Stimulated activated naive CD8-positive, alpha-beta T cell treated with anti-CD3 and anti-CD28 coated beads, Interleukin-15, amount 100 ng/mL, for 72 hours (primary cell): Measurements from ENCODE around the gene CDK10.

Experiments used
- ATAC-seq: fragments of 150-1000 bp; cut with Tn5 transposase; 2 replicates; pipeline ENCODE4 v1.10.0; 2021; ENCODE audit warnings: mild to moderate bottlenecking, moderate library complexity
- DNase-seq, 2 donors: peaks; one replicate each; pipeline ENCODE4 v3.0.0; 2021 to 2022
- H3K27ac Mint-ChIP-seq, 2 donors: one replicate each; pipeline ENCODE4 v1.8.0; 2022; ENCODE audit warnings: mild to moderate bottlenecking in 2 of 2, mixed read lengths in 2 of 2, moderate library complexity in 2 of 2
- H3K27me3 Mint-ChIP-seq: one replicate; pipeline ENCODE4 v1.8.0; 2022; ENCODE audit warnings: mixed read lengths
- H3K4me1 Mint-ChIP-seq: one replicate; pipeline ENCODE4 v1.8.0; 2022; ENCODE audit warnings: mild to moderate bottlenecking, mixed read lengths
- H3K4me3 Mint-ChIP-seq, 2 donors: one replicate each; pipeline ENCODE4 v1.8.0; 2022; ENCODE audit warnings: mild to moderate bottlenecking in 2 of 2, mixed read lengths in 2 of 2, moderate library complexity in 1 of 2
- H3K9me3 Mint-ChIP-seq, 2 donors: one replicate each; pipeline ENCODE4 v1.8.0; 2022; ENCODE audit warnings: mixed read lengths in 2 of 2

Gene CDK10

GRCh38 chr16:89686520-89687091 is at the start of gene CDK10:
Gene CDK10, plus strand, starts transcription at chr16:89686689. Its CDS starts 22 bp downstream, at chr16:89686711.
- Mint-ChIP-seq H3K4me3 (peak within 1 kb of the TSS; percentile 97 to 98), H3K27me3 (no peaks in the 10 kb centered on the region), H3K4me1 (peaks cover 33% of the 10 kb centered on the region), H3K9me3 (no peaks in the 10 kb centered on the region), H3K27ac (peak within 1 kb of the TSS; percentile 93)
- ATAC-seq: peak; percentile 92
- peak; percentile 89 to 91 for DNase-seq

DNA sequence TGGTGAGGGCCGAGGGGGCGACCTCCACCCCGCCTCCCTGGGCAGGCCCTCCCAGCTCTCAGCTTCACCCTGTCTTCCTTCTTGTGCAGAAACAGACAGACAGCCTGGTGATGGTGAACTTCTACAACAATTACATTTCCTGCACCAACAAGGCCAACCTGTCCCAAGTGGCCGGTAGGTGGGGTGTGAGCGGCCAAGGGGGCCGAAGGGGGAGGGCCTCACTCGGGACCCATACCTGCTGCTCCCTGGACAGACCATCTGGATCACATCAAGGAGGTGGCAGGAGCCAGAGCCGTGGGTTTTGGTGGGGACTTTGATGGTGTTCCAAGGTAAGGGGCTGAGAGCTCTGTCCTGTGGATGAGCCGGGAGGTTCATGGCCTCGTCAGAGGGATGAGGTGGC is 49.1 kb upstream of the CDK10 start:
- H3K4me3 Mint-ChIP-seq: no peak overlapping the region

DNA sequence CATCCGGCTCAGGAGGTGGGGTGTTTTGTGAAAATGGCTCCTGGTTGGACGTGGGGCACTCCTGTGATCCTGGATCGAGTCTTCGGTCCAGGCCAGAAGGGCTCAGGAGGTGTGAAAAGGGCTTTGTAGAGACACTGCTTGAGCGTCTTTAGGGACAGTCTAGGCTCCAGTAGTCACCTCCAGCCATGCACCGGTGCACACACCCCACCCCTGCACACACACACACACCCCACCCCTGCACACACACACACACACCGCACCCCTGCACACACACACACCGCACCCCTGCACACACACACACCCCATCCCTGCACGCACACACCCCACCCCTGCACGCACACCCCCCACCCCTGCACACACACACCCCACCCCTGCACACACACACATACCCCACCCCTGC is 48.0 kb upstream of the CDK10 start:
- no peak overlapping the region for H3K4me3 Mint-ChIP-seq
- ATAC-seq (no peak), DNase-seq (no peak)
- H3K27ac Mint-ChIP-seq: no peak overlapping the region
- peaks cover 19% of the 10 kb centered on the region for H3K27me3 Mint-ChIP-seq
- H3K4me1 Mint-ChIP-seq: peaks cover 15% of the 10 kb centered on the region
- H3K9me3 Mint-ChIP-seq: no peaks in the 10 kb centered on the region

More for the DNA sequence above, 49.1 kb upstream of the CDK10 start:
- Mint-ChIP-seq H3K9me3 (no peaks in the 10 kb centered on the region), H3K27me3 (peaks cover 19% of the 10 kb centered on the region), H3K27ac (no peak overlapping the region), H3K4me1 (peaks cover 15% of the 10 kb centered on the region)
- no peak for ATAC-seq
- no peak for DNase-seq

- Mint-ChIP-seq H3K27ac (peak overlapping the region in 1 of 2 donors; percentile 76), H3K27me3 (peaks cover 19% of the 10 kb centered on the region), H3K9me3 (no peaks in the 10 kb centered on the region), H3K4me3 (no peak overlapping the region), H3K4me1 (peaks cover 15% of the 10 kb centered on the region)
- ATAC-seq (peak; percentile 50), DNase-seq (no peak)
These were observed 47.1 kb upstream of the CDK10 start for GRCh38 chr16:89639385-89639784.

GRCh38 chr16:89641458-89642119 is 44.9 kb upstream of the CDK10 start:
- Mint-ChIP-seq H3K27ac (peak overlapping the region in 1 of 2 donors; percentile 34), H3K9me3 (no peaks in the 10 kb centered on the region), H3K4me3 (peak overlapping the region in 1 of 2 donors; percentile 79), H3K27me3 (peaks cover 2% of the 10 kb centered on the region), H3K4me1 (peaks cover 15% of the 10 kb centered on the region)
- ATAC-seq (no peak), DNase-seq (no peak)

GRCh38 chr16:89642574-89642973 is 43.9 kb upstream of the CDK10 start:
- no peak overlapping the region for H3K4me3 Mint-ChIP-seq
- ATAC-seq (no peak), DNase-seq (no peak)
- no peaks in the 10 kb centered on the region for H3K27me3 Mint-ChIP-seq
- no peaks in the 10 kb centered on the region for H3K9me3 Mint-ChIP-seq
- no peak overlapping the region for H3K27ac Mint-ChIP-seq
- H3K4me1 Mint-ChIP-seq: peaks cover 15% of the 10 kb centered on the region

GRCh38 chr16:89643769-89644300 is 42.7 kb upstream of the CDK10 start:
- Mint-ChIP-seq H3K4me1 (peaks cover 15% of the 10 kb centered on the region), H3K27me3 (no peaks in the 10 kb centered on the region), H3K9me3 (no peaks in the 10 kb centered on the region), H3K4me3 (no peak overlapping the region), H3K27ac (no peak overlapping the region)
- DNase-seq (no peak), ATAC-seq (no peak)

DNA sequence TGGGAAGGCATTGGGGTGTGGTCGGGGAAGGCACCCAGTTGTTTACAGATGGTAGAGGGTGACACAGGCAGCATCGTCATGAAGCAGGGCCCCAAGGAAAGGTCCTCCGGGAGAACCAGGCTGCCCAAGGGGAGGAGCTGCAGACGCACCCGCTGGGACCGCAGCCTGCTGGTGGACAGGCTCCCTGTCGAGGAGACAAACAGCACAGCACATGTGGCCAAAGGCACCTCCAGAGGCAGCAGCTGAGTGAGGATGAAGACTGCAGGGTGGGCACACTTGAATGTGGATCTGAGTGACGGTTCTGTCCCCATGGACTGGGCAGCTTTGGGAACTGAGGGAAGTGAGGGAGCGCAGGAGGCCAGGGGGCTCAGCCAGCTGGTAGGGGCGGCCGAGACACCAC is 41.4 kb upstream of the CDK10 start:
- no peak for DNase-seq
- peaks cover 15% of the 10 kb centered on the region for H3K4me1 Mint-ChIP-seq

DNA sequence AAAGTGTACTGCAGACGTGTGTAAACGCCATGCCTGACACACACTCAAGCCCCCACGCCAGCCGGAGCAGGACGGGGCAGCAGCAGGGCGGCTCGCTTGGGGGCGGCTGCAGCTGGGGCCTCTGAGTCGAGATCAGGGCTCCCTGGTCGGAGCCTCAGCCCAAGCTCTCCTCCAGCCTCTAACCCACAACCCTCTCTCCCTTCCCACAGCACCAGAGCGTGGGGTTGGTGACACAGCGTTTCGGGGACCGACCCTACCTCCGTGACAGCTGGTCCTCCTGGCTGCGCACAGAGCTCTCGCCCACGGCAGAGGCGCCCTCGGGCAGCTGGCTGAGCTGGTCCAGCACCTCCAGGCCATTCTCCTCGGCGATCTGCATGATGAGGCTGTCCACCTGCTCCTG is 40.2 kb upstream of the CDK10 start:
- no peak overlapping the region for H3K4me3 Mint-ChIP-seq
- H3K4me1 Mint-ChIP-seq: peaks cover 5% of the 10 kb centered on the region
- no peak for DNase-seq

More for the DNA sequence above, 41.4 kb upstream of the CDK10 start:
- H3K9me3 Mint-ChIP-seq: no peaks in the 10 kb centered on the region
- H3K27me3 Mint-ChIP-seq: no peaks in the 10 kb centered on the region
- peak overlapping the region in 1 of 2 donors; percentile 27 for H3K27ac Mint-ChIP-seq
- ATAC-seq: no peak
- H3K4me3 Mint-ChIP-seq: no peak overlapping the region

DNA sequence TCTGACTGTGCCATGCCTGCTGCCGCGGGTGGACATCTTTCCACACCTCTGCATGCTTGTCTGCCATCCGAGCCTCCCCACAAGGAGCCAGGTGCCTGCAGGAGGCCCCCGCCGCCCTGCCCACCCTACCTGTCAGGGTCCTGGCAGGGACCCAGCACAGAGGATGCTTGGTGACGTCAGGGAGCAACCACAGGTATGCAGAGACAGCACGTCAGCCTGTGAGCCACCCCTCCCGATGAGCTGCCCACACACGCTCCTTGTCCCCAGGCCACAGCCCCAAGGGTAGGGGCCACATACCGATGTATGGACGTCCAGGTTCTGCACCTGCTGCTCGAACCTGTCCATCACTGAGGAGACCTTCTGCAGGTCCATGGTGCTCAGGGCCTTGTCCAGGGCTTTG is 39.6 kb upstream of the CDK10 start:
- Mint-ChIP-seq H3K9me3 (no peaks in the 10 kb centered on the region), H3K27me3 (no peaks in the 10 kb centered on the region), H3K4me3 (no peak overlapping the region), H3K27ac (no peak overlapping the region), H3K4me1 (no peaks in the 10 kb centered on the region)
- no peak for ATAC-seq
- no peak for DNase-seq

More for the DNA sequence above, 40.2 kb upstream of the CDK10 start:
- no peak for ATAC-seq
- Mint-ChIP-seq H3K9me3 (no peaks in the 10 kb centered on the region), H3K27ac (no peak overlapping the region), H3K27me3 (no peaks in the 10 kb centered on the region)

DNA sequence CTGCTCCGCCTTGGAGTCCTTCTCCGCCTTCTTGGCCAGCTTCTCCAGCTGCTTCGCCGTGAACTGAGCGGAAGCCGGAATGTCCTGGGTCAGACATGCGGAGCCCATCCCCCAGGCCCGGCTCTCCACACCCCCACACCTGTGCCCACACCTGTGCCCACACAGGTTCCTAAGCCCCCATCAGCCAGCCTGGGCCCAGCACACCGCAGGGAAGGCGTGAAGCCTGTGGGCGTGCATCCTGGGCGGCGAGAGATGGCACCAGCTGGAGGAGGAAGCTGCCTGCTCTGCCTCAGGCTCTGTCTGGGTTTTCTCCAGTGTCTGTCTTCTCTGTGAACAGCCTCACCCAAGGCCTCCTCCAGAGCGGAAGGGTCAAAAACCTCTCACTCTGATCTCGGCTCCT is 34.9 kb upstream of the CDK10 start:
- H3K4me3 Mint-ChIP-seq: no peak overlapping the region
- H3K27ac Mint-ChIP-seq: no peak overlapping the region
- no peak for DNase-seq
- H3K27me3 Mint-ChIP-seq: no peaks in the 10 kb centered on the region
- no peak for ATAC-seq
- H3K9me3 Mint-ChIP-seq: no peaks in the 10 kb centered on the region
- peaks cover 17% of the 10 kb centered on the region for H3K4me1 Mint-ChIP-seq

DNA sequence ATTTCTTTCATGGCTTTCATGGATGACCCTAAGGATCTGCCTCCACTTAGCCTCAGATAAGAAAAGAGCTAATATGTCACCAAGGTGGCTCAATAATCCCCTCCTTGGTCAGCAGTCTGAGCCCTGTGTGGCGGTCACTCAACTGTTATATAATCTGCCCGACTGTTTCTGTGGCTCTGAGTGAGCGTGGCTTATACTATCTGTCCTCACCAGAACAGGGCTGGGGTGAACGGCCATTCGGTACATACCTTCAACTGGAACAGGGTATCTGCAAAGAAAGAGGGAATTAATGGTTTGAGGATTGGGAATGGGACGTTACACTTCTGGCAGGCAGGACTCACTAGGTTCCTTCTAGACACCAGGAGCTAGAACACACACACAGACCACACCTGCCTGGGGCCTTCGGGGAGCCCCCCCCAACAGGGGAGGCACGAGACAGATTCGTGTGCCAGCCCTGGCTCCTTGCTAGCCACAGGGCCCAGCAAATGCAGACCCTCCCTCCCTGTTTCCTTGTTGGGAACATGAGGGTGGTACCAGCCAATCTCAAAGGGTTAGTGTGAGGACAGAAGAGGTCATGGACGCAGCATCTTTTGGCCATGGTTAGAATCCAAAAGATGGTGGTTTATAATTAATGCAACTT is 32.7 kb upstream of the CDK10 start:
- no peak overlapping the region for H3K27ac Mint-ChIP-seq
- H3K4me1 Mint-ChIP-seq: peaks cover 30% of the 10 kb centered on the region
- H3K27me3 Mint-ChIP-seq: no peaks in the 10 kb centered on the region
- DNase-seq: no peak
- H3K9me3 Mint-ChIP-seq: no peaks in the 10 kb centered on the region
- ATAC-seq: no peak
- no peak overlapping the region for H3K4me3 Mint-ChIP-seq

DNA sequence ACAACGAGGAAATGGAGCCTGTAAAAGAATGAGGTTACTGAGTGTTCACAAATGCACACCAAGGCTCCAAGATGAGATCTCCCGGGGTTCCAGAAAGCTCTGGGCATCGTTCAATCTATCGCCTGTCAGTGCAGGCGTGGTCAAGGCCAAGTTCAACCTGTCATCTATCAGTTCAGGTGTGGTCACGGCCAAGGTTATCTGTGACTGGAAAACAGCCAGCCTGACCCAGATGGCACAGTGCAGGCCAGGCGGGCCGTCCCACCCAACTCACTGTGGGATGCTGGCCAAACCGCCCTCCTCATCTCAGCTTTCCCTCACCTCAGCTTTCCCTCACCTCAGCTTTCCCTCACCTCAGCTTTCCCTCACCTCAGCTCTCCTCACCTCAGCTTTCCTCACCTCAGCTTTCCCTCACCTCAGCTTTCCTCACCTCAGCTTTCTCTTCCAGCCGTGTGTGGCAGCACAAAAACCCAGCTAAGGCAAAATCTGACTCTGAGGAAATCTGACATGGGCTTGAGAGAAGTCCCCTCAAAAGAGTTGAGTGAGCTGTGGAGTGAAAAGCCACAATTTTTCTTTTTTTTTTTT is 31.3 kb upstream of the CDK10 start:
- peak overlapping the region in 1 of 2 donors; percentile 59 for H3K27ac Mint-ChIP-seq
- H3K27me3 Mint-ChIP-seq: no peaks in the 10 kb centered on the region
- no peak for ATAC-seq
- no peaks in the 10 kb centered on the region for H3K9me3 Mint-ChIP-seq
- H3K4me3 Mint-ChIP-seq: peak overlapping the region in 1 of 2 donors; percentile 8
- no peak for DNase-seq
- H3K4me1 Mint-ChIP-seq: peaks cover 39% of the 10 kb centered on the region

DNA sequence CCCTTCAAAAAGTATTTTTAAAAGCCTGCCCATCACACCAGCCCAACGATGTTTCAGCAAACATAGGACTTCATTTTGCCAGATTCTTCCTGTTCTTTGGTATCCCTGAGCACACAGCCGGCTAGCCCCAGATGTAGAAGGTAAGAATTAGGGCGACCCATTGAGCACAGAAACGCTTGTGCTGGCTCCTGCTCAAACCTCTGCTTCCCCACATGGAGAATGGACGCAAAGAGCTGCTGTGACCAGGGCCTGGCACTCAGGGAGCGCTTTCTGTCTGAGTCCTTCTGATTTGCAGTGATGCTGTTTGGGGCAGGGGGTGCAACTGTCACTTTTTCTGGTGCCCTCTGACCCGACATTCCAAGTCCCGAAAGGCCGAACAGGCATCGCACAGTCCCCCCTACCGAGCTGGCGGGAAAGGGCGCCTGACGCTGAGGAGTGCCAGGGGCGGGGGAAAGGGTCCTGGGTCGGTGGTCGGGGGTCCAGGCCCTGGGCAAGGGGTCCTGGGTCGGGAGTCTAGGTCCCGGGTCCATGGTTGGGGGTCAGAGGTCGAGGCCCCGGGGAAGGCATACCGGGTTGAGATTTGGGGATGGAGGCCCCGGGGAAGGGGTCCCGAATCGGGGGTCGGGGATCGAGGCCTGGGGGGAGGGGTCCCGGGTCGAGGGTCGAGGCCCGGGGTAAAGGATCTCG is 29.9 kb upstream of the CDK10 start:
- peak overlapping the region; percentile 96 for H3K27ac Mint-ChIP-seq
- H3K4me1 Mint-ChIP-seq: peaks cover 44% of the 10 kb centered on the region
- H3K4me3 Mint-ChIP-seq: peak overlapping the region; percentile 95 to 96
- H3K9me3 Mint-ChIP-seq: no peaks in the 10 kb centered on the region
- DNase-seq (no peak), ATAC-seq (no peak)
- H3K27me3 Mint-ChIP-seq: no peaks in the 10 kb centered on the region

DNA sequence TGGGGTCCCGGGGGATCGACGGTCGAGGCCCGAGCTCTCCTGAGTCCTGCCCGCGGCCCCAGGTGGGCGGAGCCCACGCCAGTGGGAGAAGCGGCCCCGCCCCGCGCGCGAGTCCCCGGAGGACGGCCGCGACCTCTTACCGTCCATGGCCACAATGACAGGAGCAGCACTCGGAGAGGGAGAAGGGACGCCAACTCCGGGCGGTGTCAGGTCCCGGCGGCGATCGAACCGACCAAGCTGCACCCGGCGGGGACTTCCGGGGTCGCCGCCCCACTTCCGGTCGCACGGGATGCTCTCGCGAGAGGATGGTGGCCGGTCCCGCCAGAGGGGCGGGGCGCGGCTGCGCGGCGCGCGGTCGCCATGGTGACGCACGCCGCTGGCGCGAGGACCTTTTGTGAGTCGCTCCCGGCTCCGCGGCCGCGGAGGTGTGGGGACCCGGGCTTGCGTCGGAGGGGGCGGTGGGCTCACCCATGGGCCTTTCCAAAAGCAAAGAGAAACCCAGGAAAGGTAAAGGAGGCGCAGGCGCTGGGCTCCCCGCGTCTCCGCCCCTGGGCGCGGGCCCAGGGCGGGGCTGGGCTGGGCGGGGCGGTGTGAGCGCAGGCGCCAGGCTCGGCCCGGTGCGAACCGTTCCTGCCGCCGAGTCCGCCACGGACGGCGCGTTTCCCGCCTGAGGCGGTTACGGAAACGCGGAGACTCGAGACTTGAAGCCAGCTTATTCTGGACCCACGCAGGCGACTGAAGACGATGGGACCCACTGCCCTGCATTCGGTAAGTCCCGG is 28.9 kb upstream of the CDK10 start, which contains the start of the genes CHMP1A and SPATA33:
TSS of gene CHMP1A (minus strand) at position 267 of the 779 bp plus-strand sequence. CDS start at position 147, 120 bp downstream.
TSS of gene SPATA33 (plus strand) at position 395 of the 779 bp plus-strand sequence. CDS start at position 471, 76 bp downstream.
- no peaks in the 10 kb centered on the region for H3K9me3 Mint-ChIP-seq
- H3K4me1 Mint-ChIP-seq: peaks cover 44% of the 10 kb centered on the region
- H3K27me3 Mint-ChIP-seq: no peaks in the 10 kb centered on the region
- DNase-seq (peak; percentile 94 to 96), ATAC-seq (peak; percentile 95)
- peak within 1 kb of the TSS; percentile 96 for H3K27ac Mint-ChIP-seq
- peak within 1 kb of the TSS; percentile 95 to 96 for H3K4me3 Mint-ChIP-seq
